B cell (primary cell): ENCODE measurements around the gene CAMTA1.

Source experiments
- CTCF ChIP-seq: fragments of 200-600 bp; IDR thresholded peaks from one replicate; pipeline ENCODE4 v1.8.0; 2022; ENCODE audit warnings: antibody characterized with exemption, mild to moderate bottlenecking
- EZH2 ChIP-seq: IDR thresholded peaks from 2 replicates; pipeline ENCODE4 v1.6.1; 2012; ENCODE audit warnings: borderline replicate concordance, low read depth, mild to moderate bottlenecking, moderate library complexity, low read length; ENCODE audit not compliant: insufficient read depth, poor library complexity, severe bottlenecking

DNA sequence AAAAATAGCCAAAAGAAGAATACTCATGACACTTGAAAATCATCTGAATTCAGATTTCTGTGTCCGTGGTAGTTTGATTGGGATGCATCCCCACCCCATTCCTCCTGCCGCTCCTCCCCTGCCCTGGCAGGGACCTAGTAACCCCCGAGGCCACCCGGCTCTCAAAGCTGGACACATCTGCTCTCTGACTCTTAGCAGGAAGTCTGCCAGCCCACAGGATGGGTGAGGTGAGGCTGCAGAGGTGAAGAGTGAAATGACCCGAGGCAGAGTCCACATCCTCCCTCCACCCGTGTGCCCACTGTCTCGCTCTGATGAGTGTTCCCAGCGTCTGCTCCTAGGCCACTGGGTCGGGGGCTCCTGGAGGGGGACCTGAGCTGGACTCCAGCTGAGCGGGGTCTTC is 677.4 kb downstream of the CAMTA1 start:
- no peak for TF ChIP-seq CTCF
- TF ChIP-seq EZH2: no peak
